Pancreas (tissue), 10 donors: ENCODE data around the gene SELPLG. TPM values are rescaled to one million over a fixed set of nuclear protein-coding genes. Genes with fewer than 3 reads are reported as not detected.
A peak's percentile ranks its signal among the peaks of the same experiment; 100 is the strongest.

Source experiments
- ATAC-seq, 4 donors: fragments of 200-7000 bp; cut with Tn5 transposase; one replicate each; pipeline versions ENCODE4 v1.8.0 to v1.9.1; 2020; ENCODE audit warnings: mild to moderate bottlenecking in 4 of 4, moderate library complexity in 4 of 4
- DNase-seq, 6 donors: peaks; one replicate each; pipeline ENCODE4 v3.0.0-alpha.2; 2020
- FAIRE-seq: peaks from 2 replicates; lab custom pipeline; 2012; peaks lifted over from hg19 to GRCh38; lab: Jason Lieb, UNC
- H3K27ac ChIP-seq, 4 donors: fragments of 200-600 bp; sonication (generic); 1 replicate in 3 of 4; 2 replicates in 1 of 4; pipeline versions ENCODE4 v1.5.0 to v1.8.0; 2020
- H3K27me3 ChIP-seq, 4 donors: fragments of 200-600 bp; one replicate each; pipeline ENCODE4 v1.8.0; 2021
- H3K36me3 ChIP-seq, 3 donors: fragments of 200-600 bp; sonication (generic) in 1 of 3; one replicate each; pipeline versions ENCODE4 v1.5.0 to v1.8.0; 2020 to 2021
- H3K4me1 ChIP-seq, 3 donors: fragments of 200-600 bp; one replicate each; pipeline ENCODE4 v1.8.0; 2021
- H3K4me3 ChIP-seq, 4 donors: fragments of 200-600 bp; sonication (generic) in 2 of 4; one replicate each; pipeline versions ENCODE4 v1.5.0 to v1.8.0; 2020 to 2021
- H3K9me3 ChIP-seq, 4 donors: fragments of 200-600 bp; one replicate each; pipeline ENCODE4 v1.8.0; 2021
- WGBS, 2 donors: extraction: QIAGEN DNeasy Blood & Tissue Kit; methylation state at CpG; one replicate each; pipeline ENCODE4 v1.1.7; 2013; 5-methylcytosine and 5-hydroxymethylcytosine counted together
- intact Hi-C, 3 donors: fragments of 100-400 bp; cut with DNase I; formaldehyde crosslinking; loops; one replicate each; pipeline versions ENCODE4 v1.11.1 to v1.14.2; 2022
- polyA plus RNA-seq, 2 donors: library from polyadenylated mRNA; stranded (reverse); fragments of 200-250 nt; gene quantifications; one replicate each; pipeline ENCODE4 v1.2.3, GENCODE V29; 2013
- total RNA-seq, 6 donors: library from RNA; stranded (reverse); fragmentation: NEBNext Ultra II Directional in 4 of 6; extraction: Animal tissue kit (Norgen Biotek cat#: 25700) in 4 of 6; gene quantifications; one replicate each; pipeline versions ENCODE4 v1.2.1 to v1.2.4, GENCODE V29; 2021 to 2023
- TF ChIP-seq, protein P1 (sequence below), 4 donors: fragments of 200-600 bp; sonication (generic) in 3 of 4; IDR thresholded peaks; one replicate each; pipeline versions ENCODE4 v1.5.0 to v1.8.0; 2021; ENCODE audit warnings: antibody characterized with exemption in 4 of 4
- donor health status: healthy with polysubstance abuse.
- donor health status: DM: no; HTN: no; CAD: no; lungs with moderate emphysema.
- donor health status: DM: no; HTN: no; CAD: no.
- donor health status: control.
- donor health status: control.
- donor health status: Bipolar disorder and iron deficiency.
- donor health status: DM: yes; HTN: yes; CAD: no.
- donor health status: DM: no; HTN: no; CAD: no.
- donor health status: DM: no; HTN: no; CAD: no.
- donor health status: DM: yes; HTN: yes; CAD: no.

Gene SELPLG
- total and polyA plus RNA-seq, 8 donors, result 0.28 to 9.5 (median 1.2) TPM

DNA sequence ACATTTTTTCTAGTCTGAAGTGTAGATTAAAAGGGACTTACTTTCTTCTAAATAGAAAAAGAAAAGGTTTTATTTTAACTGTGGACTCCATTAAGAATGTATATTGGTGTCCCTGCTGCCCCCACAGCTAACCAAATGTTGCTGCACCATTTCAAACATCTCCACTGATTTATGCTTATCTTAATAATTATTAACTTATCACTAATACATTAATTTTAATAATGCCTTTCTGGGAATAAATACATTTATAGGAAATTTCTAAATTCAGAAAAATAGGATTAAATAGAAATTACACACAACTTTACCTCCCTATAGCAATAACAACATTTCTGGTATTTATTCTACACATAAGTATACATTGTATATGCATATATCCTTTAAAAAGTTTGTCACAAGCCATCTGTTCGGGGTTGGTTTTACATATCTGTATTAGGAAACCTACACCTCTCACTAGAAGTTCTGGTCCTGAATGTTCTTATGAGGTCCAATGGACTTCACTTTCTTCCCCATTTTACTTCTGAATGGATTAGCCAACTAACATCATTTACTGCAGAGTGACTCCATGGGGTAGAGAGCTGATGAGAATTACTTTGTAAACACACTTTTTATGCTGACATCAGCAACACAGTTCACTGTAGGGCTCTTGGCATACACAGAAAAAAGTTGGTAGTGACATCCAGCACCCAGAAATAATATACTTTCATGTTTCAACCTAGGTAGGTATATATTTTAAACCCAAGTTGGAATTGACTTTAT is 9.4 kb upstream of the SELPLG start:
- Histone ChIP-seq H3K9me3 (no peaks in the 10 kb centered on the region), H3K36me3 (no peaks in the 10 kb centered on the region), H3K27ac (no peak overlapping the region), H3K27me3 (no peaks in the 10 kb centered on the region), H3K4me1 (peaks cover 0 to 5% (median 0%) of the 10 kb centered on the region in 3 donors), H3K4me3 (no peak overlapping the region)
- intact Hi-C loops, result no loop called here
- FAIRE-seq (no peak), DNase-seq (no peak), ATAC-seq (peak in 2 of 4 donors; percentile 17 to 38)
- WGBS, 2 donors, result 97 to 99% methylated on average over 1 of the region's 1 CpG
- TF ChIP-seq, protein P1, sequence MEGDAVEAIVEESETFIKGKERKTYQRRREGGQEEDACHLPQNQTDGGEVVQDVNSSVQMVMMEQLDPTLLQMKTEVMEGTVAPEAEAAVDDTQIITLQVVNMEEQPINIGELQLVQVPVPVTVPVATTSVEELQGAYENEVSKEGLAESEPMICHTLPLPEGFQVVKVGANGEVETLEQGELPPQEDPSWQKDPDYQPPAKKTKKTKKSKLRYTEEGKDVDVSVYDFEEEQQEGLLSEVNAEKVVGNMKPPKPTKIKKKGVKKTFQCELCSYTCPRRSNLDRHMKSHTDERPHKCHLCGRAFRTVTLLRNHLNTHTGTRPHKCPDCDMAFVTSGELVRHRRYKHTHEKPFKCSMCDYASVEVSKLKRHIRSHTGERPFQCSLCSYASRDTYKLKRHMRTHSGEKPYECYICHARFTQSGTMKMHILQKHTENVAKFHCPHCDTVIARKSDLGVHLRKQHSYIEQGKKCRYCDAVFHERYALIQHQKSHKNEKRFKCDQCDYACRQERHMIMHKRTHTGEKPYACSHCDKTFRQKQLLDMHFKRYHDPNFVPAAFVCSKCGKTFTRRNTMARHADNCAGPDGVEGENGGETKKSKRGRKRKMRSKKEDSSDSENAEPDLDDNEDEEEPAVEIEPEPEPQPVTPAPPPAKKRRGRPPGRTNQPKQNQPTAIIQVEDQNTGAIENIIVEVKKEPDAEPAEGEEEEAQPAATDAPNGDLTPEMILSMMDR (IDR thresholded peaks at IDR 0.05), result no peak

DNA sequence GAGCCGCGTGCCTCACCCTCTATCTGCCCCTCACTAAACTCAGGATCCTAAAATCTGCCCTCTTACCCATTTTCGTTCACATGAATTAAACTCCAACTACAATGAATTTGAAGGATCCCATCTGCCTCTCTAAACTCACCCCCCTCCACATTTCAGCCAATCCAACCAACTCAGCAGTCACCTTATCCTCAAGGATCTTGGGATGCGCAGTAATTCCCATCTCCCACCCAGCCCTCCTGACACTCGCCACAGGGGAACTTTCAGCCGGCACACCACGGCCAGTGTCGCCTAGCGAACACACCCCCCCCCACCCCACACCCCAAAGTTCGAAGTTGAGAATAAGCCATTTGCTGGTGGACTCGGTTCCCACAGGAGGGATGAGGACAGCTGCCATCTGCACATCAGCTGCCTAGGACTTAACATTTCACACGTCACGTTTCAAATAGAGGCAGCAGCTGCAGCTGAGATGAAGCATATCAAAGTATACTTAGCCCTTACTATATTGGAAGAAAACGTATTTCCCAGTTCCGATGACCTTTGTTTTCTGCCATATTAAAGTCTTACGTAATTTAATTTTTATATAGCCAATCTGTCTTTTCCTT is 8.7 kb upstream of the SELPLG start:
- no peak for ATAC-seq

DNA sequence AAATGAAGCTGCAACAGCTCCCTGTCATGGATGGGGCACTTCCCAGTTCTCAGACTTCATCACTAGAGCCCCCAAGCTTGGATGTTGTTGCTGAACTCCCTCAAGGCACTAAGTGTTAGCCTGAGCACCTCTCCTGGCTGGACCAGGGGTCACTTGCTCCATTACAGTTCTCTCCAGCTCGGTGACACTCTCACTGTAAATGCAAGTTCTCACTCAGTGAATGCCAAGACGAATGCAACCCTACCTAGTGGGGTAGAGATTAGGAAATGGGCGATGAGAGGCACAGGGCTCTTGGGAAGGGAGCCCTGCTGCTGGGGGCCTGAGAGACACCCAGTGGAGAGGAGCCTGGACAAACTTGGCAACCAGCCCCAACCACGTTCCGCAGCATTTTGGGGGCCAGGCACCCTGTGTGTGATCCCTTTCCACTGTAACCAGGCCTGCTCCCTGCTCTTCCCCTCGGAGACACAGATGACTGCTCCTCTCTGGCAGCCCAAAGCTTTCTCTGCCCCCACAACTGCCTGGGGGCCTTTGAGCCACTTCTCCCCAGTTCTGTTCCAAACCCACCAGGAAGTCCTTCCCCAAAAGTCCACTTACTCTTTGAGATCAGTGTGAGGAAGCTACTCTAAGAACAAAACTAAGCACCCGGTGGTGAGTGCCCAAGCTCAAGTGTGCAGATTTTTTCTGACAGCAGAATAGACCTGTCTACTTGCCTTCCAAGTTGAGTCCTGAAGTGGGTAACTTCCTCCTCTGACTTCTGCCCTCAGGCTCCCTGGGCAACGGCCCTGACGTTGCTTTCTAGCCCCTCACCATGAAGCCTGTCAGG is 8.0 kb upstream of the SELPLG start:
- 67 to 68% methylated on average over 9 of the region's 9 CpGs for WGBS, 2 donors
- FAIRE-seq (no peak), DNase-seq (no peak), ATAC-seq (peak in 1 of 4 donors; percentile 6)
- intact Hi-C loops, result no loop called here
- Histone ChIP-seq H3K4me3 (no peak overlapping the region), H3K27me3 (no peaks in the 10 kb centered on the region), H3K4me1 (peaks cover 0 to 5% (median 0%) of the 10 kb centered on the region in 3 donors), H3K9me3 (no peaks in the 10 kb centered on the region), H3K27ac (peak overlapping the region in 1 of 4 donors; percentile 28), H3K36me3 (no peaks in the 10 kb centered on the region)
- TF ChIP-seq, protein P1 (IDR thresholded peaks at IDR 0.05), result no peak

More for the DNA sequence above, 8.7 kb upstream of the SELPLG start:
- TF ChIP-seq, protein P1 (IDR thresholded peaks at IDR 0.05), result no peak
- Histone ChIP-seq H3K27me3 (no peaks in the 10 kb centered on the region), H3K4me3 (no peak overlapping the region), H3K36me3 (no peaks in the 10 kb centered on the region), H3K9me3 (no peaks in the 10 kb centered on the region), H3K27ac (no peak overlapping the region), H3K4me1 (peaks cover 0 to 5% (median 0%) of the 10 kb centered on the region in 3 donors)
- intact Hi-C loops, result no loop called here
- WGBS, 2 donors, result 63 to 68% methylated on average over 16 of the region's 16 CpGs
- no peak for FAIRE-seq
- DNase-seq, result no peak

DNA sequence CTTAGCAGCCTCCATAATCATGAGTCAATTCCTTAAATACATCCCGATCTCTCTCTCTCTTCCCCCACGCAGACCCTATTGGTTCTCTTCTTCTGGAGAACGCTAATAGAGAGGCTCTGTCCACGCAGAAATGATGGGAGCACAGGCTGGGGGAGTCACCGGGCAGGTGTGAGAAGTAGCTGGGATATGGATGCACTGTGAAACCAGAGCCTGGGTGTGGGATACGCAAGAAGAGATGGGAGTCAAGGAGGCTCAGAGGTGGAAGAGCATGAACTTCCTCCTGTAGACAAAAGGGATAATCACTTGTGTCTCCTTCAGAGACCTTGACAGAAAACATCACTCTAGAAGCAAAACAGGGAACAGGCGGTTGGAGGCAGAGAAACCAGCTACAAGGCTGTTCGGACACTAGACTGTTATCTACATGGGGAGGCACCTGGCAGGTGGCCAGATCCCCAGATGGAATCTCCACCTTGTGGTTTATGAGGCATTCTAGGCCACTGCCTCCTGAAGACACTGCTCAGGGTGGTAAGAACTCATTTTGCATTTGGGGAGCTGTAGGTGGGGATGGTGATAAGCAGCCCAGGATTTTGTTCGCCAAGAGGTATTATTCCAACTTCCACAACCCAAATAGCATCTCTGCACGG is 7.2 kb upstream of the SELPLG start:
- ATAC-seq (peak in 1 of 4 donors; percentile 9), FAIRE-seq (no peak), DNase-seq (peak in 1 of 6 donors; percentile 67)
- TF ChIP-seq, protein P1 (IDR thresholded peaks at IDR 0.05), result no peak
- no peaks in the 10 kb centered on the region for H3K36me3 ChIP-seq
- 73% methylated on average over 10 of the region's 10 CpGs for WGBS, 2 donors
- no peaks in the 10 kb centered on the region for H3K9me3 ChIP-seq
- no peak overlapping the region for H3K27ac ChIP-seq
- intact Hi-C loops, result no loop called here
- no peaks in the 10 kb centered on the region for H3K27me3 ChIP-seq
- H3K4me1 ChIP-seq, result peaks cover 0 to 5% (median 0%) of the 10 kb centered on the region in 3 donors
- no peak overlapping the region for H3K4me3 ChIP-seq
